SK-N-MC (cell line): ENCODE data around the gene USP47.

ENCODE experiments used
- DNase-seq: peaks from one replicate; pipeline ENCODE4 v3.0.0-alpha.2; 2011; ENCODE audit warnings: low read depth, low spot score
- H3K27ac ChIP-seq: fragments of 200-600 bp; sonication (generic); 2 replicates; pipeline ENCODE4 v1.5.1; 2016; ENCODE audit warnings: mixed run types
- H3K36me3 ChIP-seq: fragments of 200-600 bp; sonication (generic); 2 replicates; pipeline ENCODE4 v1.6.1; 2017; ENCODE audit warnings: antibody characterized with exemption, low read length, mixed read lengths; ENCODE audit not compliant: insufficient read depth
- H3K4me3 ChIP-seq: fragments of 200-600 bp; sonication (generic); 2 replicates; pipeline ENCODE4 v1.5.1; 2016
- H3K9ac ChIP-seq: fragments of 200-600 bp; sonication (generic); 2 replicates; pipeline ENCODE4 v1.8.0; 2017; ENCODE audit warnings: mixed run types, mixed read lengths; ENCODE audit not compliant: insufficient read length
- H3K9me3 ChIP-seq: fragments of 200-600 bp; sonication (generic); 2 replicates; pipeline ENCODE4 v1.6.1; 2017; ENCODE audit warnings: low read depth, mild to moderate bottlenecking, antibody characterized with exemption, low read length, moderate library complexity, mixed read lengths
- EZH2 ChIP-seq: fragments of 200-600 bp; sonication (generic); IDR thresholded peaks from one replicate; pipeline ENCODE4 v1.6.1; 2017; ENCODE audit warnings: antibody characterized with exemption
- FOXP2 ChIP-seq: optimal IDR thresholded peaks from 2 replicates; pipeline ENCODE3; 2011; ENCODE audit warnings: mild to moderate bottlenecking, moderate library complexity; ENCODE audit not compliant: insufficient read depth; ENCODE audit errors: extremely low read length, control extremely low read depth
- POLR2AphosphoS5 ChIP-seq: IDR thresholded peaks from 2 replicates; pipeline ENCODE4 v1.6.1; 2012; ENCODE audit warnings: mild to moderate bottlenecking, low read depth, low read length, borderline replicate concordance

Gene USP47

DNA sequence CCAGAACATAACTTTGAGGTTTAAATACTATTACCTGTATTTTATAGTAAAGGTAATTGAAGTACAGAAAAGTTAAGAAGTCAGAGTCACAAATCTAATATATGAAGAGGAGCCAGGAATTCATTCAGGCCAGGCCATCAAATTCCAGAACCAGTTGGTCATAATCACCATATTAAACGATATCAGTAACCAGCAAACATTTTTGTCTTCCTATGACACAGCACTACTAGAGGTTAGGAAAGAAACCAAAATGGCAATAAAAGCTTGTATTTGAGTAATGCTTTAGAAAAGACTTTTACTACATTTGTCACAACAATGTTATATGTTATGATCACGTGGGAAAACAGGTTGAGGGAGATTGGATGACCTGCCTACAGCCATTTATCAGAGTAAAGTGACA lies 104.4 kb downstream of the USP47 start:
- Histone ChIP-seq H3K9me3 (no peaks in the 10 kb centered on the region), H3K4me3 (no peak overlapping the region), H3K9ac (no peak overlapping the region), H3K27ac (no peak overlapping the region), H3K36me3 (peaks cover 32% of the 10 kb centered on the region)
- DNase-seq, result no peak
- TF ChIP-seq EZH2, result no peak

GRCh38 chr11:11946878-11947277 lies 105.1 kb downstream of the USP47 start:
- Histone ChIP-seq H3K9me3 (no peaks in the 10 kb centered on the region), H3K36me3 (peaks cover 34% of the 10 kb centered on the region), H3K27ac (no peak overlapping the region), H3K9ac (no peak overlapping the region), H3K4me3 (no peak overlapping the region)
- DNase-seq, result no peak
- TF ChIP-seq EZH2 (no peak), POLR2AphosphoS5 (no peak)

- no peaks in the 10 kb centered on the region for H3K9me3 ChIP-seq
- DNase-seq, result no peak
- peaks cover 28% of the 10 kb centered on the region for H3K36me3 ChIP-seq
- no peak overlapping the region for H3K9ac ChIP-seq
- H3K4me3 ChIP-seq, result no peak overlapping the region
- H3K27ac ChIP-seq, result no peak overlapping the region
- TF ChIP-seq POLR2AphosphoS5 (no peak), EZH2 (no peak), FOXP2 (no peak)
Measured at GRCh38 chr11:11947825-11948224, 106.1 kb downstream of the USP47 start.

DNA sequence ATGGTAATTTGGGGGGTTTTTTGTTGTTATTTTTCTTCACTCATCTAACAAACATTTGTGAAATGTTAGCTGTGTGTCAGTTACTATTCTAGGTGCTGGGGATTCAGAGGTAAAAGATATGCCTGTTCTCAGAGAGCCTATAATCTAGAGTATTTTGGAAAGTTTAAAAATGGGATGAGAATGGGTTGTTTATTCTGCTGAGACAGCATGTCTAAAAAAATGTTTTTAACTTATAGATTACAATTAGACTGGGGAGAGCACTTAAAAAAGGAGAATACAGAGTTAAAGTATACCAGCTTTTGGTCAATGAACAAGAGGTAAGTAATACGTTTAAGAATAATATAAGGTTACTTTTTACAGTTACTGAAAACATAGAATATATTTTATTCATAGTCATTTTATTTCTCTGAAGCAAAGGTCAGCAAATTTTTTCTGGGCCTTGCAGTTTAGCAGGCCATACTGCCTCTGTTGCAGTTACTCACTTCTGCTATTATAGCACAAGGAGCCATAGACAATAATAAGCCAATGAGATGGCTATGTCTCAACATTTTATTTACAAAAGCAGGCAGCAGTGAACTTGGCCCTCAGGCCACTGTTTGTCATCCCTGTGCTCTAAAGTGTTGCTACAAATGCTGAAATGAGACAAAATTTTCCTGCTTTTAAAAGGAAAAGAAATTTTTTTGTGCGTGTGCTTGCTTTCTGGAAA lies 106.6 kb downstream of the USP47 start:
- Histone ChIP-seq H3K4me3 (no peak overlapping the region), H3K27ac (no peak overlapping the region), H3K9me3 (no peaks in the 10 kb centered on the region), H3K36me3 (peaks cover 28% of the 10 kb centered on the region), H3K9ac (no peak overlapping the region)
- no peak for DNase-seq
- TF ChIP-seq POLR2AphosphoS5, result no peak
- TF ChIP-seq FOXP2, result no peak
- TF ChIP-seq EZH2, result no peak

DNA sequence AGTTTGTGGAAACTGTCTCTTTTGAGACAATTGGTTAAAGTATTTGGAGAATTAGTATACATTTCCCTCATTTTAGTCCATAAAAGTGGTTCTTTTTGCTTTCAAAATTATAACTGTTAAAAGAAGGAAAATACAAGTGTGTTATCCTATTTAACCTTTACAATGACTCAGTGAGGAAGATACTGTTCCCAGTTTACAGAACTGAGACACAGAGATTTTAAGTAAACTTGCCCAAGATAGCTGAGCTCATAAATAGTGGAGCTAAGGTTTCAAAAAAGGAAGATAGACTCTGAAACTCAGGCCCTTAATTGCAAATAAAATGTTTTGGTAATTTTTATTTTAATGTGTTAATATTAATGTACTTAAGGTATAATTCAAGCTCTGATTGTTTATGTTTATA lies 107.7 kb downstream of the USP47 start:
- Histone ChIP-seq H3K36me3 (peaks cover 35% of the 10 kb centered on the region), H3K4me3 (no peak overlapping the region), H3K27ac (no peak overlapping the region), H3K9ac (no peak overlapping the region), H3K9me3 (no peaks in the 10 kb centered on the region)
- no peak for TF ChIP-seq FOXP2
- no peak for TF ChIP-seq POLR2AphosphoS5
- no peak for DNase-seq

- TF ChIP-seq EZH2 (no peak), POLR2AphosphoS5 (no peak), FOXP2 (no peak)
- no peak for DNase-seq
- H3K27ac ChIP-seq, result no peak overlapping the region
Measured at GRCh38 chr11:11952036-11952435, 110.3 kb downstream of the USP47 start.

GRCh38 chr11:11956006-11956405 lies 114.2 kb downstream of the USP47 start:
- Histone ChIP-seq H3K4me3 (no peak overlapping the region), H3K9ac (no peak overlapping the region), H3K36me3 (peaks cover 42% of the 10 kb centered on the region), H3K27ac (no peak overlapping the region), H3K9me3 (no peaks in the 10 kb centered on the region)
- no peak for DNase-seq
- TF ChIP-seq FOXP2, result no peak
- no peak for TF ChIP-seq POLR2AphosphoS5
- TF ChIP-seq EZH2, result no peak

More at GRCh38 chr11:11952036-11952435, 110.3 kb downstream of the USP47 start:
- Histone ChIP-seq H3K36me3 (peaks cover 57% of the 10 kb centered on the region), H3K4me3 (no peak overlapping the region), H3K9ac (no peak overlapping the region), H3K9me3 (no peaks in the 10 kb centered on the region)

DNA sequence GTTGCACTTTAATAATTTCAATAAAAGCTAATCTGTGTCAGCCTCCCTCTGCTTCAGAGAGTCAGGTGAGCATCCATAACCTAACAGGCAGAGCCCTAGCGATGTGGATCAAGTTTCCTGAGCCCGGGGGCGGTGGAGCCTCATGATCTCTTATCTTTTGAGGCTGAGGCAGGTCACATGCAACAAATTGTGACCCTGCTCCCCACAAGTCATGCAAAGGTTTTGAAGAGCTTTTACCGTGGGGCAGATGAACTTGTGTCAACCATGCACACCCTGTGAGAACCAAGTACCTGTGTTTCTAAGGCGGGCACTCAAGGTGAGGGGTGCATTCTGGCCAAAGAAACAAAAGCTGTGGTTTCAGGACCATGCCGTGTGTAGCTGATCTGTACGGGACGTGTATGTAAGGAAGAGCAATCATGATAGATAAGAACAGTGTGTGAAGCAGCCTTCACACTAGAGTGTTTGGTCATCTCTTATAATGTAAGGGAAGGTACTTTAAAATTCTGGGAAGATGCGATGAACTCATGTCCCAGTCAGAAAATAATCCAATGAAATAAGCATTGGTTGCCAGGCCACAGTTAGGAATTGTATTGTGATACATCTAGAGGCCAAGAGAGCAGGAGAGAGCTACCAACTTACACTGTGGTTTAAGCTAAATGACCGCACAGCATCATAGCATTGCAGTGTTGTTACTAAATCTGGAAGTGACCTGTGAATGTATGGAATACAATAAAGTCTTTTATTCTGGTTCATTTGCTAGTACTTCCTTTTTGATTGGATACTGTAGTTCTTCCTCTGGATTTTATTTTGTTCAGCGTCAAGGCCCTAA lies 116.8 kb downstream of the USP47 start:
- no peaks in the 10 kb centered on the region for H3K9me3 ChIP-seq
- peaks cover 31% of the 10 kb centered on the region for H3K36me3 ChIP-seq
- H3K27ac ChIP-seq, result no peak overlapping the region
- H3K9ac ChIP-seq, result no peak overlapping the region
- no peak for TF ChIP-seq FOXP2
- TF ChIP-seq POLR2AphosphoS5, result no peak
- no peak for TF ChIP-seq EZH2
- no peak overlapping the region for H3K4me3 ChIP-seq
- no peak for DNase-seq

DNA sequence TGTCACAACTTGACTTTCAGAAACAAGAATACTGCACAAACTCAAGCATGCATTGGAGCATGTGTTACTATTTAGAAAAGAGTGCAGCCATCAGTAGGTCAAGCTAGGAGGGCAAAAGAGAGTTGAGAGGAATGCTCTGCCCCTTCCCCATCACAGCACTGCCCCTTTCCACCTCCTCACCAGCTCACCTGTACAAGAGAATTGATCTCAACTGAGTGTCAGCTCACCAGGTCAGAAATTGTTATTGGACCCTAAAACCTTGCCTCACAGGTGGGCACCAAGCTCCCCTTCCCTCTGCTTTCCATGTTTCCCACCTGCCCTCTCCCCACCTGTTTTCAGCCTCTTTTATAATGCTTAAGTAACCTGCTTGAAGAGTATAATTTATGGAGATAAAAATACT lies 117.8 kb downstream of the USP47 start:
- Histone ChIP-seq H3K27ac (no peak overlapping the region), H3K9ac (no peak overlapping the region), H3K4me3 (no peak overlapping the region), H3K9me3 (no peaks in the 10 kb centered on the region), H3K36me3 (peaks cover 25% of the 10 kb centered on the region)
- TF ChIP-seq POLR2AphosphoS5, result no peak
- TF ChIP-seq EZH2, result no peak
- no peak for DNase-seq
